ENCODE measurements around the gene SRSF7.

Gene SRSF7

GRCh38 chr2:38702413-38702812 lies 48.7 kb downstream of the SRSF7 start:
- Mint-ChIP-seq H3K27me3 (ENCODE audit: low read depth) (no peaks in the 10 kb centered on the region), H3K9me3 (no peaks in the 10 kb centered on the region), H3K4me3 (no peak overlapping the region), H3K36me3 (ENCODE audit: low read depth) (peaks cover 31% of the 10 kb centered on the region), H3K4me1 (peaks cover 4% of the 10 kb centered on the region), H3K27ac (no peak overlapping the region)
- no peak for TF ChIP-seq CTCF (IDR thresholded peaks at IDR 0.05; ENCODE audit: unreplicated experiment in 3 of 3)

GRCh38 chr2:38701542-38701941 lies 49.6 kb downstream of the SRSF7 start:
- H3K36me3 Mint-ChIP-seq (ENCODE audit: low read depth), result peaks cover 33% of the 10 kb centered on the region
- peaks cover 4% of the 10 kb centered on the region for H3K4me1 Mint-ChIP-seq
- no peak overlapping the region for H3K27ac Mint-ChIP-seq
- no peak for TF ChIP-seq CTCF (IDR thresholded peaks at IDR 0.05; ENCODE audit: unreplicated experiment in 3 of 3)
- no peaks in the 10 kb centered on the region for H3K27me3 Mint-ChIP-seq (ENCODE audit: low read depth)
- H3K4me3 Mint-ChIP-seq, result no peak overlapping the region
- H3K9me3 Mint-ChIP-seq, result no peaks in the 10 kb centered on the region

GRCh38 chr2:38700881-38701458 lies 50.2 kb downstream of the SRSF7 start:
- Mint-ChIP-seq H3K27ac (no peak overlapping the region), H3K4me1 (peaks cover 4% of the 10 kb centered on the region), H3K27me3 (ENCODE audit: low read depth) (no peaks in the 10 kb centered on the region), H3K36me3 (ENCODE audit: low read depth) (peaks cover 36% of the 10 kb centered on the region), H3K4me3 (no peak overlapping the region), H3K9me3 (no peaks in the 10 kb centered on the region)
- no peak for TF ChIP-seq CTCF (IDR thresholded peaks at IDR 0.05; ENCODE audit: unreplicated experiment in 3 of 3)

- no peaks in the 10 kb centered on the region for H3K9me3 Mint-ChIP-seq
- H3K4me3 Mint-ChIP-seq, result no peak overlapping the region
- no peak overlapping the region for H3K27ac Mint-ChIP-seq
- TF ChIP-seq CTCF (IDR thresholded peaks at IDR 0.05; ENCODE audit: unreplicated experiment in 3 of 3), result no peak
- peaks cover 33% of the 10 kb centered on the region for H3K36me3 Mint-ChIP-seq (ENCODE audit: low read depth)
- no peaks in the 10 kb centered on the region for H3K27me3 Mint-ChIP-seq (ENCODE audit: low read depth)
- H3K4me1 Mint-ChIP-seq, result peaks cover 4% of the 10 kb centered on the region
Observed at GRCh38 chr2:38700113-38700785, 50.9 kb downstream of the SRSF7 start.

- Mint-ChIP-seq H3K4me3 (no peak overlapping the region), H3K9me3 (no peaks in the 10 kb centered on the region), H3K27ac (no peak overlapping the region), H3K27me3 (ENCODE audit: low read depth) (no peaks in the 10 kb centered on the region), H3K36me3 (ENCODE audit: low read depth) (peaks cover 33% of the 10 kb centered on the region), H3K4me1 (peaks cover 4% of the 10 kb centered on the region)
- no peak for TF ChIP-seq CTCF (IDR thresholded peaks at IDR 0.05; ENCODE audit: unreplicated experiment in 3 of 3)
Observed at GRCh38 chr2:38698467-38699003, 52.6 kb downstream of the SRSF7 start.

Measured in nephron (organoid).